Stromal cell of bone marrow (primary cell): ENCODE data around the gene LRIT1.

ENCODE experiments used
- DNase-seq: peaks from one replicate; pipeline ENCODE4 v3.0.0-alpha.2; 2012; ENCODE audit warnings: low read depth

The LRIT1 gene

DNA sequence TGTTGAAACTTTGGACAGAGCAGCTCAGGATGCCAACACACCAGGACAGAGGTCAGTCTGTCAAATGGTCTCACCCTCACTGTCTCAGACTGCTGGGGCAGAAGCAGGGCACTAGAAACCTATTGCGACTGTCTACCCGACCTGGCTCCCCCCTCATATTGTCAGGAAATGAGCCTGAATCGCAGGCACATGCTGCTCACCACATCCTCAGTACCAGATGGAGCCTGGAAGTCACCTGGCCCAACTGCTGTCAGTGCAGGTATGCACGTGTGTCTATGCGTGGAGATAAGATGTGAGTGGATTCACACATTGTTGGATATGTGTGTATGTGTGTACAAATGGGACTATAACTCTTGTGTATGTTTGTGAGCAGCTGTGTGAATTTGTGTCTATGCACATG, 50.2 kb downstream of the LRIT1 start:
- DNase-seq = no peak

- no peak for DNase-seq
These were observed 50.7 kb downstream of the LRIT1 start for GRCh38 chr10:84190621-84191020.

DNA sequence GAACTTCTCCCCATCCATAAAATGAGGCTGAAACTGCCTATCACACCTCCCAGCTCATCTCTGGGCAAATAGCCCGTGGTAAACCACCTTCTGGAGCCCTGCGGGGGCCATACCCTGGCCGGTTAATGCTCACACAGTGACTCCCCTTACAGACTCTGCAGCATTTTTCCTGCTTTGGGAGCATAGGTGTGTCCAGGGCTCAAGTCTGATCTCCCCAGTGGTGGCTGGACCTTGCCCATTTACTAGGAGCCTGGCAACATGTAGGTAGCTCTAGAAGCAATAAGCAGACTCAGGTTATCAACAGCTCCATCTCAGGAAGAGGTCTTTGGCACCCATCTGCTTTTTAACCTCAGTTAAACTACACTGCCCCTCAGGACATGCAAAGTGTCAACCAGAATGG, 52.5 kb downstream of the LRIT1 start:
- no peak for DNase-seq

GRCh38 chr10:84185526-84186175, 55.7 kb downstream of the LRIT1 start:
- no peak for DNase-seq

DNA sequence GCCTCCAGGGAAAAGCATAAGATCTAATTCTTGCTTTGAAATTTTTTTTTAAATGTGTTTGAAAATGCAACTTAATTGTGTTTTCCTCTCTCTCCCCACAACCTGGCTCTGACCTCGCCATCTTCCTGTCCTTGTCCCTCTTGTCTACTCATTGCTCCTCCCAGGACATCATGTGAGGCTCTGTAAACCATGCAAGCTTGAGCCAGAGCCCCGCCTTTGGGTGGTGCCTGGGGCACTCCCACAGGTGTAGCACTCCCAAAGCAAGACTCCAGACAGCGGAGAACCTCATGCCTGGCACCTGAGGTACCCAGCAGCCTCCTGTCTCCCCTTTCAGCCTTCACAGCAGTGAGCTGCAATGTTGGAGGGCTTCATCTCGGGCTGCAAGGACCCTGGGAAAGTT, 56.8 kb downstream of the LRIT1 start:
- DNase-seq = no peak

DNA sequence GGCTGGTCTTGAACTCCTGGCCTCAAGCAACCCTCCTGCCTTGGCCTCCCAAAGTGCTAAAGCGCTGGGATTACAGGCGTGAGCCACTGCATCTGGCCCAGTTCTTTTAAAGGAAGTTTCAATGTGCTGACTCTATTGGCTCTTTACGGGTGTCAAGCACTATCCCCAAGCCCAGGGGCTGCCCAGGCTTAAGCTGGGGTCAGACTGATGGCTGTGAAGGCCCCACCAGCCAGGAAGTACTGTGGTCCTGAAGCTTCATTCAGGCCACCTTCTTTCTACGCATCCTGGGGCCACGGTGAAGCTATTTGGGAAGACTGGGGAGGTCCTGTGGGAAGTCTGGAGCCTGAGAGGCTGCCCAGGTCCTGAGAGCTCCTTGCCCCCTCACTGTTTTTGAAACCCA, 59.7 kb downstream of the LRIT1 start:
- DNase-seq = no peak
